ENCODE measurements around the gene MYH3.
"Not testable (repeated sequence)": the region's sequence is repeated elsewhere in the genome, so short reads cannot be mapped to it uniquely, and the experiment has no call there.

MYH3 gene

GRCh38 chr17:10657148-10657547 is at the start of gene MYH3:
TSS of gene MYH3 (minus strand) at chr17:10657309. CDS start at chr17:10655064, 2,245 bp downstream.
- DNase-seq, result no peak

- DNase-seq, result no peak
Measured at GRCh38 chr17:10705727-10706126, 48.6 kb upstream of the MYH3 start.

GRCh38 chr17:10702574-10702973 is 45.5 kb upstream of the MYH3 start:
- DNase-seq, result no peak

- no peak for DNase-seq
Measured at GRCh38 chr17:10699856-10700255, 42.7 kb upstream of the MYH3 start.

- no peak for DNase-seq
Measured at GRCh38 chr17:10698096-10698818, 41.1 kb upstream of the MYH3 start.

DNA sequence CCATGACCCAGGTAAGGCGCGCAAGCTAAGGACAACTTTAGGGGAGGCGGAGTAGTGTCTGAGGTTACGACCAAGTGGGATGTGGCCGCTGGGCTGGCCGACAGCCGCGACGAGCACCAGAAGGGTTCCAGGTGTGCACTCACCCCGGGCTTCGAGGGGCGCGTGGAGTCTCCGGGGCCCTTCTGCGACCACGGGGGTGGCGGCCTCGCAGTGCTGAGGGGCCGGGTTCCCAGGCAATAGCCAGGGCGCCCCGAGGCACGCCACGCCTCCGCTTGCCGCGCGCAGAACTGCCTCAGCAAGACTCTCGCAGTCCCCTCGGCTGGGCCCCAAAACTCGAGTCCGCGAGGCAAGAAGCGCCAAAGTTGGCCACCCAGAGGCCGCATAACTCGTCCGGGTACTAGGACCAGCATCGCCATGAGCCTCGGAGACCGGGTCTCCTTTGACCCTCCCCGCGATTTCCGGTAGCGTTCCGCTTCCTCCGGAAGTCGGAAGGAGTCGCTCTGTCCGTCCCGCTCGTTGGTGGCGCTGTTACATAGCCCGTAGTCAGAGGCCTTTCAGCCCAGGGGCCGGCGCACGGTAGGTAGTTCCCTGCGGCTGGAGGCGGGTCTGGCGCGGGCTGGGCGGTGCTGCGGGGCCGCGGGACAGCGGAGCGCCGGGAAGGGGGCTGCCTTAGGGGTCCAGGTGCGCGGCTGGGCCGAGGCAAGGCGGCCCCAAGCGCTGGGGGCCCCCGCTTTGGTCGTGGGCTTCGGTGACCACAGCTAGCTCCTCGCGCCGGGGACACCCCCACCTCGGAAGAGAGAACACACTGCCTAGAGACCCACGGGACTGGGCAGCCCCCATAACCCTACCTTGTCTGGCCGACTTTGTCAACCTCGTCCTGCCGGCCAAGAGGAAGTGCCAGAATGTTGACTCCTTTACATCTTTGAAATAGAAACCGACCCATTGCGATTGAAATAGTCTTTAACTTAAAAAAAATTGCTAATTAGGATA is 40.3 kb upstream of the MYH3 start, which contains the start of the genes ADPRM and SCO1:
TSS of gene ADPRM (plus strand) at position 503 of the 990 bp plus-strand sequence. CDS start 7,333 bp downstream, outside the sequence.
TSS of gene SCO1 (minus strand) at position 442 of the 990 bp plus-strand sequence. CDS start at position 416, 26 bp downstream.
- DNase-seq, result peak; percentile 97

- not testable (repeated sequence) for DNase-seq
Measured at GRCh38 chr17:10695875-10696407, 38.8 kb upstream of the MYH3 start.

- no peak for DNase-seq
Measured at GRCh38 chr17:10687499-10687898, 30.4 kb upstream of the MYH3 start.

DNA sequence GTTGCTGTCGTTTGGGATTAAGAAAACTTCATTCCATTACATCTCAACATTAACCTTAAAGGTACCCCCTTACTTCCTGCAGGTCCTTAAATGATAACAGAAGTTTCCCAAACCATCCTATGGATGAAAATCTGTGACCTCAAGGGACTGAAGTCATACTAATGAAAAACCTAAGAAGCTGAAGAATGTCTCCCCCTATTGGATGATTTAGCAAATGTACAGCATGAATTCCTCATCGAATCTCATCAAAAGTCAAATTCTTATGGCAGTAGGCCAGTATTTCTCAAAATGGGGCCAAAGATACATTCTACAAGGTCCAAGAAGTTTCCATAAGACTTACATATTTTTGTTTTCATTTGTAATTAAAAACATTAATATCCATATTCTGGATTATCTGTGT is 26.7 kb upstream of the MYH3 start:
- DNase-seq, result no peak

DNA sequence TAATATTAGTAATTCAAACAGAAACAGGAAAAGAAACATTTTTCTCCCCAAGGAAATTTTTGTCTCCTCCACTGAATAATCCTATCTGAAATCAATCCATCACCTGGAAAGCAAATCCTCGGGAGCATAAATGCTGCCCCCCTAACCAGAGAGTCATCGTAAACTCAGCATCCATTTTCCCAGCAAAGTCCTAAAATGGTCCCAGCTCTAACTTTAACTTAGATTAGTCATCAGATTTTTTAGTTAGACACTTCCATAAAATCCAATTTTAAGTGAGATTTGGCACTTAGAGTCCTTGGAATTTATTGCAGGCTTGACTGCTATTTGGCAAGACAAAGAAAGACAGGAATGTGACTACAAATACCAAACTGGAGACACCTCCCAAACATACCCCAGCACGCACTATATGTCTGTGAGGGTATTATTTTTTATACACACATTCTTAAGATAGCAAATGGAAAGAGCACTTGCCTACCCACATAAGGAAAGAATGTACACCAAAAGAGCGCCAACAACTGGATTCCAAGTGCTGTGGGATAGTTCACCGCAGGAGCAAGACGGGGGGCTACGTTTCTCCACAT is 24.8 kb upstream of the MYH3 start:
- DNase-seq, result no peak

DNA sequence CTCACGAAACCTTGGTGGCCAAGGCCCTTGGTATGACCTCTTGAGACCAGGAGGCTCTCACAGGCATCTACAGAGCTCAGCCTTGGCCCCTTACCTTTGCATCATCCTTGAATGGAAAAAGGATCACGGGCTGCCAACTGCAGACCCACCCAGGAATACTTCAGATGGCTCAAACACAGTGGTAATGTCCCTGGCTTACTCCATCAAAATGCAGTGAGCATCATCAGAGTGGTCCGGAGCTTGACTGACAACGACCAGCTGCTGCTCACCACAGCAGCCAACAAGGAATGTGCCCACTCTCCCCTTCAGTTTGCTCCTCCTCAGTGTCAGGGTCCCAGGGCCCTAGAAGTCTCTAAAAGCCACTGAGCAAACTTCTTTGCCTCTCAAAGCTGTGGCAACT is 17.6 kb upstream of the MYH3 start:
- no peak for DNase-seq

DNA sequence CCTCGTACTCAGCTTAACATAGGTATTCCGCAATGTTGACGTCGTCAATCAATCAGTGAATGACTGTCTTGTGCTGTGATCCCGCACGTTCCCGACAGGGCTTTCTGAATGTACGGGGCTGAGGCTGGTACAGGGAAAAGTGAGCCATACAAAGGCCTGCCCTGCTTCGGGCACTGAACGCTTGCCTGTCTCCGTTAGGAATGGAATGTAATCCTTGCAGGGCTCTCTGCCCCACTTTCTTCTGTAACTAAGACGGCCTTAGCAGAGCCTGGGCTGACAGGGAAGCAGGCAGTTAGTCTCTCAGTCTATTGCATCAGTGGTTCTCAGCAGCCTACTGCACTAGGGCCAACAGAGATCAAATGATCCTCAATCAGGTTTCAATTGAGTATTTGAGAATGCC is 16.2 kb upstream of the MYH3 start:
- no peak for DNase-seq

DNA sequence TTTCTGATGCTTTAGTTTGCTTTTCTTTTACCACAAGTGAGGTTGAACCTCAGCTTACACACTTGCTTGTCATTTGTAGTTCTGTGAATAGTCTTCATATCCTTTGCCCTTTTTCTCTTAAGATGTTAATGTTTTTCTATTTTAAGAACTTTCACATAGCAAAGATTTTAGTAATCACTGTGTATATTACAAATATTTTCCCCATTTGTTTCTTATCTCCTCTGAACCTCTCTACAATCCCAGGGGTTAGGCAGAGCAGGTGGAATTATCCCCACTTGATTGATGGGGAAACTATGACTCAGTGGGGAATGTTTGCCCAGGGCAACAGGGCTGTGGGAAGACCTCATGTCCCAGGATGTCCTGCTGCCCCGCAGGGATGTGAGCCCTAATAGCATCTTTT is 11.7 kb upstream of the MYH3 start:
- no peak for DNase-seq

DNA sequence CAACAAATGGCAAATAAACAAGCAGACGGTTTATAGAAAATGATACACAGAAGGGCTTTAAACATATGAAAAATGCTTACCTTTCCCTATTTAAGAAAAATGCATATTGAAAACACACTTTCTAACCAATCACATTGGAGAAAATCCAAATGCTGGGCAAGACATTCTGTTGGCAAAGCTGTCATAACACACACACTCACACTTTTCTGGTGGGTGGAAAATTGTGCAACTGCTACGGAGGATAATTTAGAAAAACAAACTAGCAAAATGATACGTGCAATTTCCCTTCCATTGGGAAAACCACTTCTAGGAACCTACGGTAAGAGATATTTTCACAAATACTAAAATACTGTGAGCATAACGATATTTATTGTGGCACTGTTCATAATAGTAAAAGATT is 9.8 kb upstream of the MYH3 start:
- DNase-seq, result no peak

DNA sequence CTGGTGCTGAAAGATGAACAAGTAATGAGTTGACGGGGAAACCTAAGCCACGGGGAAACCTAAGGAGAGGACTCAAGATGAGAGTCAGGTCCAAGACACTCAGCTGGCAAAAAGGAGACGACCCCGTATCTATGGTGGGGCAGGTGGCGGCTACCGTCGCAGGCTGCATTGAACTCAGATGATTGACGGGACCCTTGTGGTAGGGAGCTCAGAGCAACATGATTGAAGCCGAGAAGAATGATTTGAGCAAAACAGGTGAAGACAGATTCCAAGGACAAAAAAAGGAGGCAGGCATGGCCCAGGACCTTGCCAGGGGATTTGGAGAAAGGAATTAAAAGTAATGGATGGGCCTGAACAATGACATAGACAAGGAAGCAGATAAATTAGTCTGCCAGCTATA is 7.5 kb upstream of the MYH3 start:
- no peak for DNase-seq

GRCh38 chr17:10663231-10663630 is 6.1 kb upstream of the MYH3 start:
- no peak for DNase-seq

- DNase-seq, result no peak
Measured at GRCh38 chr17:10661437-10661836, 4.3 kb upstream of the MYH3 start.

DNA sequence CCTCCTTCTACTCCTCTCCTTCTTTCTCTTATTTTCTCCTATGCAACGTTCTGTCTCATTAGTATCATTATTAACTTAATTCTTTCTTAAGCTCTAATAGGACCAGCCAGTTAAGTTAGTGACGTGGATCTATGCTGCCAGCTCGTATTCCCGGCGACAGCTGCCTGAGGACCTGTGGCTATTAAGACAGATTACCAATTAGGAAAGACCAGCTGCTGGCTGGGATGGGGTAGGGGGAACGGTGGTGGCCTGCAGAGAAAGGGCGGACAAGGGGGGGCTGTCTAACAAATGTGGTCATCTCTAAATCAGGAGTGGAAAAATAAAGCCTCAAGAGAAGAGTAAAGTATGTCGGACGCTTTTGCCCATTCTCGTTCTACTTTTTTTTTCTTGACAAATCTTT is 770 bp upstream of the MYH3 start:
- no peak for DNase-seq

DNA sequence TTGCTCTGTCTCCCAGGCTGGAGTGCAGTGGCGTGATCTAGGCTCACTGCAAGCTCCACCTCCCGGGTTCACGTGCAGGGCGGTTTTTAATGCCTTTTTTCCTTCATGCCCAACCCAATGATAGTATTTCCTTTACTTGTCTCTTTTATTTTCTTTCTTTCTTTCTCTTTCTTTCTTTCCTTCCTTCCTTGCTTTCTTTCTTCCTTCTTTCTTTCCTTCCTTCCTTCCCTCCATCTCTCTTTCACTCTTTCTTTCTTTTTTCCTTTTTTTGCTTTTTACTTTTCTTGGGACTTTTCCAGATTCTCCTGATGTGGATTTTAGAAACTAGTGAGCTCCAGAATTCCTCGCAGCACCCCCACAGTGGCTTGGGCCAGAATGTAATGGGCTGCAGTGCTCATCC is 3.1 kb downstream of the MYH3 start:
- DNase-seq, result no peak

GRCh38 chr17:10652984-10653659 is 4.0 kb downstream of the MYH3 start:
- no peak for DNase-seq

DNA sequence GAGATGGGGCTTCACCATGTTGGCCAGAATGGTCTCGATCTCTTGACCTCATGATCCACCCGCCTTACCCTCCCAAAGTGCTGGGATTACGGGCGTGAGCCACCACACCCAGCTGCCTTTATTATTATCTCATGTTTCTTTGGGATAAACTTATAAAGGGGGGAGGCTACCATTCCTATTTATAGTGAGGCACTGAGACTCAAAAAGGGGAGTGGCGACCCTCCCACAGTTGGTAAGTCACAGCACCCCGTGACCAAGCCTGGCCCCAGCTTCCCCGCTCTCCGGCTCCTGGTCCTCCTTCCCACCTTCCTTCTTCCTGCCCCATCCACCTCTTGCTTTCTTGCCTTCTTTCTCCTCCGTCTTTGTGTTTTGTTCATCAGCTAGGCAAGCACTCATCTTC is 5.2 kb downstream of the MYH3 start:
- DNase-seq, result no peak

- no peak for DNase-seq
Measured at GRCh38 chr17:10649602-10650001, 7.5 kb downstream of the MYH3 start.

DNA sequence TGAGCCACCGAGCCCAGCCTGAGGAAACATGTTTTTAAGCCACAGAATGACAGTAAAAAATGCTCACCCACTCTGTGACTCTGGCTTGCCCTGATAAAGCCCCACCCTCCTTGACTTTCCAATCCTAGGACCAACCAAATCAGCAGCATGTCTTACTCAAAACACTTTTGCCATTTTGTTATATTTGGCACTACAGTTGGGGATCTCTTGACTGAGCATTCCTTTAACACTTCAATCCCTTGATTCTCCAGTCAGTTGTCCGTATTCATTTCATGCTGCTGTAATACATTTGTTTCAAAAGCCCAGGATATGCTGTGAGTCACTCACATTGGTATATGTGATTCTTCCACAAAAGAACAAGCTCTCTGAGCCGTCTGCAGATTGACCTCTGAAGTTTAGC is 8.2 kb downstream of the MYH3 start:
- DNase-seq, result no peak

Measured in midbrain (tissue), 1 donor.